K562 (cell line): ENCODE measurements around the gene SAMD14. TPM values are rescaled to one million over a fixed set of nuclear protein-coding genes. Genes with fewer than 3 reads are reported as not detected.

Experiments used
- ATAC-seq: fragments of 200-7000 bp; cut with Tn5 transposase; 3 replicates; pipeline ENCODE4 v1.9.1; 2020; ENCODE audit warnings: moderate library complexity
- BruUV-seq: library from RNA; stranded (reverse); fragments of 400-500 nt; replicated peaks from 2 replicates; lab custom pipeline; 2021; lab: Mats Ljungman, UMichigan
- CTCF ChIA-PET: fragments of 300-600 bp; formaldehyde crosslinking; extraction: SDS; loops from one replicate; lab custom pipeline; 2021; ENCODE audit warnings: low intra/inter-chr PET ratio; lab: Yijun Ruan, JAX
- POLR2A ChIA-PET: fragments of 300-600, 350-650 bp; sonication (Branson Sonifier 250); formaldehyde crosslinking; extraction: SDS; loops from one replicate; lab custom pipeline; 2021; ENCODE audit warnings: antibody characterized with exemption, inconsistent platforms; lab: Yijun Ruan, JAX
- DNase-seq, 4 experiments: peaks; one replicate each; pipeline versions ENCODE4 v3.0.0 to v3.0.0-alpha.2; 2011 to 2018; ENCODE audit warnings: low spot score in 3 of 4, mixed read lengths in 3 of 4; ENCODE audit errors: extremely low read depth in 1 of 4
- FAIRE-seq: peaks from 2 replicates; lab custom pipeline; 2011; peaks lifted over from hg19 to GRCh38; lab: Jason Lieb, UNC
- H2AFZ ChIP-seq: 2 replicates; pipeline ENCODE4 v1.6.0; 2011; ENCODE audit warnings: low read depth, low read length, control low read depth, inconsistent platforms
- H3K27ac ChIP-seq: fragments of 200-600 bp; 3 replicates; pipeline ENCODE4 v1.8.0; 2011; ENCODE audit warnings: low read depth, mild to moderate bottlenecking, control low read depth, inconsistent platforms, low read length, moderate library complexity, mixed read lengths; ENCODE audit errors: extremely low read depth
- H3K27me3 ChIP-seq, 2 experiments: fragments of 300-600 bp in 1 of 2; 2 replicates in 1 of 2; 3 replicates in 1 of 2; pipeline versions ENCODE4 v1.6.0 to v1.8.0; 2011; ENCODE audit warnings: inconsistent platforms in 2 of 2, low read length in 2 of 2, mild to moderate bottlenecking in 1 of 2, mixed read lengths in 1 of 2, moderate library complexity in 1 of 2; ENCODE audit not compliant: control insufficient read depth in 2 of 2, insufficient read depth in 2 of 2
- H3K36me3 ChIP-seq: fragments of 300-600 bp; 3 replicates; pipeline ENCODE4 v1.8.0; 2011; ENCODE audit warnings: mild to moderate bottlenecking, low read length, inconsistent platforms; ENCODE audit not compliant: control insufficient read depth, insufficient read depth
- H3K4me1 ChIP-seq, 2 experiments: fragments of 200-600 bp in 1 of 2; replicated peaks in 1 of 2; 2 replicates in 1 of 2; 3 replicates in 1 of 2; pipeline versions ENCODE4 v1.5.1 to v1.8.0; 2011; ENCODE audit warnings: inconsistent platforms in 2 of 2, low read length in 2 of 2, mild to moderate bottlenecking in 1 of 2, mixed read lengths in 1 of 2, moderate library complexity in 1 of 2; ENCODE audit not compliant: control insufficient read depth in 2 of 2, insufficient read depth in 2 of 2
- H3K4me2 ChIP-seq: 2 replicates; pipeline ENCODE4 v1.6.1; 2011; ENCODE audit warnings: low read length, control low read depth, inconsistent platforms, mixed read lengths; ENCODE audit not compliant: insufficient read depth
- H3K4me3 ChIP-seq: fragments of 200-600 bp; sonication (generic), shearing (Covaris generic); 2 replicates; pipeline ENCODE4 v1.5.1; 2016; ENCODE audit warnings: control low read depth, inconsistent platforms
- H3K79me2 ChIP-seq: fragments of 200-600 bp; 3 replicates; pipeline ENCODE4 v1.8.0; 2011; ENCODE audit warnings: low read length, inconsistent platforms; ENCODE audit not compliant: control insufficient read depth, insufficient read depth
- H3K9ac ChIP-seq, 2 experiments: 2 replicates each; pipeline versions ENCODE4 v1.6.0 to v1.6.1; 2011; ENCODE audit warnings: low read depth in 2 of 2, low read length in 2 of 2, control low read depth in 1 of 2, inconsistent platforms in 1 of 2, mild to moderate bottlenecking in 1 of 2, mixed read lengths in 1 of 2; ENCODE audit not compliant: insufficient read depth in 1 of 2
- H3K9me1 ChIP-seq: one replicate; pipeline ENCODE4 v1.6.0; 2011; ENCODE audit warnings: inconsistent platforms, mild to moderate bottlenecking, low read length, moderate library complexity; ENCODE audit not compliant: control insufficient read depth, insufficient read depth
- H3K9me3 ChIP-seq: replicated peaks from 2 replicates; pipeline ENCODE4 v1.5.1; 2011; ENCODE audit warnings: low read depth, low read length, inconsistent platforms; ENCODE audit not compliant: control insufficient read depth, insufficient read depth
- H4K20me1 ChIP-seq: replicated peaks from 2 replicates; pipeline ENCODE4 v1.6.1; 2011; ENCODE audit warnings: low read length, inconsistent platforms, mixed read lengths; ENCODE audit not compliant: control insufficient read depth, insufficient read depth
- CBX3 ChIP-seq, 2 experiments: IDR thresholded peaks; 1 replicate in 1 of 2; 2 replicates in 1 of 2; pipeline ENCODE4 v1.6.1; 2012; ENCODE audit warnings: inconsistent platforms in 2 of 2, low read length in 2 of 2, borderline replicate concordance in 1 of 2, control low read depth in 1 of 2
- DIDO1 ChIP-seq: fragments of 450-650 bp; IDR thresholded peaks from 2 replicates; pipeline ENCODE4 v1.6.1; 2016; ENCODE audit warnings: low read depth, missing biosample characterization, missing genetic modification characterization
- E2F3 ChIP-seq: fragments of 250-450 bp; sonication (Bioruptor Pico); IDR thresholded peaks from 2 replicates; pipeline ENCODE4 v1.4.0; 2020; ENCODE audit warnings: mild to moderate bottlenecking
- EWSR1 ChIP-seq: fragments of 450-650 bp; IDR thresholded peaks from 2 replicates; pipeline ENCODE4 v1.6.1; 2018; ENCODE audit warnings: borderline replicate concordance, mild to moderate bottlenecking, low read depth, moderate library complexity; ENCODE audit not compliant: partially characterized antibody
- FOXA3 ChIP-seq, 2 experiments: fragments of 450-650 bp in 1 of 2; sonication (generic) in 1 of 2; formaldehyde crosslinking; IDR thresholded peaks in 1 of 2; conservative IDR thresholded peaks in 1 of 2; 2 replicates each; pipeline versions ENCODE4 v1.4.0 to v1.8.0; 2020 to 2022; ENCODE audit warnings: mild to moderate bottlenecking in 2 of 2, missing genetic modification reagents in 1 of 2
- FOXJ2 ChIP-seq: fragments of 200-800 bp; sonication (Bioruptor generic); IDR thresholded peaks from 2 replicates; pipeline ENCODE4 v1.6.1; 2016; ENCODE audit warnings: missing genetic modification characterization, missing compliant biosample characterization
- GATAD2B ChIP-seq: fragments of 450-650 bp; IDR thresholded peaks from 2 replicates; pipeline ENCODE4 v1.6.1; 2017; ENCODE audit warnings: mild to moderate bottlenecking, borderline replicate concordance
- MYNN ChIP-seq, 2 experiments: sonication (generic); formaldehyde crosslinking in 1 of 2; IDR thresholded peaks; 2 replicates each; pipeline versions ENCODE4 v1.5.0 to v1.6.1; 2016 to 2020; ENCODE audit warnings: antibody characterized with exemption in 1 of 2, missing genetic modification reagents in 1 of 2
- NEUROD1 ChIP-seq: fragments of 150-350 bp; IDR thresholded peaks from 2 replicates; pipeline ENCODE4 v1.6.1; 2014; ENCODE audit warnings: borderline replicate concordance, low read length, low read depth; ENCODE audit not compliant: partially characterized antibody
- NFIC ChIP-seq: fragments of 450-650 bp; IDR thresholded peaks from 2 replicates; pipeline ENCODE4 v1.6.1; 2017; ENCODE audit warnings: mild to moderate bottlenecking, inconsistent platforms
- NFIX ChIP-seq: fragments of 250-450 bp; sonication (Bioruptor Pico); IDR thresholded peaks from 2 replicates; pipeline ENCODE4 v1.4.0; 2020; ENCODE audit warnings: low read depth, mild to moderate bottlenecking, moderate library complexity
- PHB2 ChIP-seq: fragments of 450-650 bp; IDR thresholded peaks from 2 replicates; pipeline ENCODE4 v1.6.1; 2017; ENCODE audit warnings: low read depth
- RAD21 ChIP-seq, 2 experiments: fragments of 250-450 bp in 1 of 2; fragments of 450-650 bp in 1 of 2; sonication (Bioruptor Pico) in 1 of 2; formaldehyde crosslinking in 1 of 2; IDR thresholded peaks in 1 of 2; conservative IDR thresholded peaks in 1 of 2; 2 replicates each; pipeline versions ENCODE4 v1.4.0 to v1.8.0; 2020 to 2022; ENCODE audit warnings: mild to moderate bottlenecking in 2 of 2, moderate library complexity in 1 of 2
- RFX7 ChIP-seq: fragments of 250-450 bp; sonication (Bioruptor Pico); IDR thresholded peaks from 2 replicates; pipeline ENCODE4 v1.5.1; 2021; ENCODE audit warnings: mild to moderate bottlenecking
- SAFB2 ChIP-seq: fragments of 200-400 bp; formaldehyde crosslinking; IDR thresholded peaks from 2 replicates; pipeline ENCODE4 v1.6.1; 2018; ENCODE audit warnings: borderline replicate concordance, low read length, low read depth, moderate library complexity; ENCODE audit not compliant: severe bottlenecking
- SMC3 ChIP-seq: conservative IDR thresholded peaks from 2 replicates; pipeline ENCODE4 v1.6.1; 2011; ENCODE audit warnings: low read depth, low read length, improper control_type of control experiment; ENCODE audit not compliant: insufficient read depth
- TBP ChIP-seq: optimal IDR thresholded peaks from 2 replicates; pipeline ENCODE3; 2011; ENCODE audit warnings: low read depth, low read length, improper control_type of control experiment
- U2AF2 ChIP-seq: fragments of 200-400 bp; formaldehyde crosslinking; optimal IDR thresholded peaks from 2 replicates; pipeline ENCODE3; 2017; ENCODE audit warnings: low read depth, mild to moderate bottlenecking, low read length
- XRCC5 ChIP-seq: fragments of 200-400 bp; formaldehyde crosslinking; IDR thresholded peaks from 2 replicates; pipeline ENCODE4 v1.6.1; 2017; ENCODE audit warnings: low read depth, mild to moderate bottlenecking, low read length
- WGBS: fragments of 100-300 bp; shearing (Covaris generic); methylation state at CpG from one replicate; pipeline ENCODE4 v1.1.6; 2016; ENCODE audit warnings: low coverage, mixed read lengths; ENCODE audit not compliant: insufficient coverage; ENCODE audit errors: missing lambda C conversion rate; 5-methylcytosine and 5-hydroxymethylcytosine counted together
- in situ Hi-C: fragments of 300-500 bp; cut with MboI; formaldehyde crosslinking; loops from 4 replicates; pipeline ENCODE4 v1.15.0; 2018; ENCODE audit warnings: inconsistent platforms, mixed read lengths
- intact Hi-C: fragments of 100-400 bp; cut with micrococcal nuclease; formaldehyde crosslinking; loops from 2 replicates; pipeline ENCODE4 v1.14.2; 2022
- polyA plus RNA-seq, 8 experiments: library from polyadenylated mRNA; depleted of rRNA in 4 of 8; stranded (reverse) in 5 of 8; unstranded in 3 of 8; fragments of >200 nt; fragmentation: Nextera tagmentation in 2 of 8; fragmentation: Illumina TruSeq in 1 of 8; extraction: Ambion mirVana in 2 of 8; extraction: Trizol in 1 of 8; gene quantifications; 2 replicates each; pipeline versions ENCODE4 v1.2.1 to v1.2.3, GENCODE V29; 2011 to 2014; ENCODE audit warnings: inconsistent platforms in 1 of 8, missing spikeins in 1 of 8
- total RNA-seq, 7 experiments: library from RNA; depleted of rRNA in 6 of 7; stranded (reverse); fragments of >200 nt in 6 of 7; fragmentation: Illumina TruSeq in 2 of 7; extraction: Trizol in 2 of 7; gene quantifications; 2 replicates each; pipeline versions ENCODE4 v1.2.1 to v1.2.3, GENCODE V29; 2011 to 2021; ENCODE audit warnings: low replicate concordance in 1 of 7
- TF ChIP-seq, protein P1 (sequence below), 2 experiments: IDR thresholded peaks; 2 replicates each; pipeline ENCODE4 v1.6.1; 2011; ENCODE audit warnings: borderline replicate concordance in 1 of 2, control low read depth in 1 of 2, low read depth in 1 of 2, low read length in 1 of 2, mild to moderate bottlenecking in 1 of 2, mixed read lengths in 1 of 2, moderate library complexity in 1 of 2; ENCODE audit not compliant: insufficient read depth in 1 of 2, insufficient read length in 1 of 2, poor library complexity in 1 of 2, severe bottlenecking in 1 of 2; ENCODE audit errors: extremely low read depth in 1 of 2

Gene SAMD14
- total and polyA plus RNA-seq, 9 of the 15 experiments (the other 6 are each of a cell fraction or from before 2014, with no cell fraction given): 0.04 to 0.07 TPM; not detected in 7

GRCh38 chr17:50079334-50080095 is 50.4 kb downstream of the SAMD14 start:
- H3K4me1 ChIP-seq: peaks cover 0 to 18% of the 10 kb centered on the region in 2 experiments; a peak in 1 of 5 replicates
- ATAC-seq: peak; percentile 92
- no peaks in the 10 kb centered on the region for H3K9me3 ChIP-seq
- TF ChIP-seq DIDO1 (tag) (0 out of 2 replicates have a peak, but pooled peaks have one; percentile 21), TBP (no peak), FOXA3 (CRISPR knock-in tag; conservative IDR thresholded peaks at IDR 0.05 in 1 of 2, IDR thresholded peaks at IDR 0.05 in 1 of 2) (peak in 1 of 2 experiments; percentile 37; a peak in 1 of 4 replicates), GATAD2B (no peak), CBX3 (IDR thresholded peaks at IDR 0.05; ENCODE audit: borderline replicate concordance in 1 of 2, low read length in 2 of 2) (0 out of 3 replicates have a peak, but pooled peaks of 1 of the 2 experiments have one; percentile 52), E2F3 (no peak), XRCC5 (peak; percentile 94), SAFB2 (no peak), SMC3 (peak; percentile 63), RAD21 (CRISPR knock-in tag; conservative IDR thresholded peaks at IDR 0.05 in 1 of 2, IDR thresholded peaks at IDR 0.05 in 1 of 2) (peak; percentile 31 to 73; a peak in 2 of 4 replicates), NEUROD1 (peak; percentile 24), NFIX (CRISPR knock-in tag) (no peak), FOXJ2 (tag) (no peak), NFIC (peak; percentile 97), PHB2 (no peak), RFX7 (no peak), U2AF2 (no peak), EWSR1 (no peak), MYNN (IDR thresholded peaks at IDR 0.05) (peak; percentile 62; the same call in 1 of the 2 replicates), MYNN (CRISPR knock-in tag; IDR thresholded peaks at IDR 0.05) (no peak)
- TF ChIP-seq, protein P1, sequence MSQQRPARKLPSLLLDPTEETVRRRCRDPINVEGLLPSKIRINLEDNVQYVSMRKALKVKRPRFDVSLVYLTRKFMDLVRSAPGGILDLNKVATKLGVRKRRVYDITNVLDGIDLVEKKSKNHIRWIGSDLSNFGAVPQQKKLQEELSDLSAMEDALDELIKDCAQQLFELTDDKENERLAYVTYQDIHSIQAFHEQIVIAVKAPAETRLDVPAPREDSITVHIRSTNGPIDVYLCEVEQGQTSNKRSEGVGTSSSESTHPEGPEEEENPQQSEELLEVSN (IDR thresholded peaks at IDR 0.05; ENCODE audit: borderline replicate concordance in 1 of 2, extremely low read depth in 1 of 2, insufficient read depth in 1 of 2, insufficient read length in 1 of 2, low read depth in 1 of 2, low read length in 1 of 2, poor library complexity in 1 of 2, severe bottlenecking in 1 of 2): peak in 1 of 2 experiments; percentile 18

More at GRCh38 chr17:50079334-50080095, 50.4 kb downstream of the SAMD14 start:
- Histone ChIP-seq H3K27ac (no peak overlapping the region), H3K36me3 (no peaks in the 10 kb centered on the region), H3K4me2 (no peak overlapping the region), H3K79me2 (no peaks in the 10 kb centered on the region), H4K20me1 (peaks cover 6% of the 10 kb centered on the region; the same call in 1 of the 2 replicates), H2AFZ (no peak overlapping the region), H3K4me3 (no peak overlapping the region), H3K27me3 (peaks cover 12 to 29% of the 10 kb centered on the region in 2 experiments), H3K9ac (no peak overlapping the region), H3K9me1 (no peaks in the 10 kb centered on the region)
- POLR2A ChIA-PET: no interaction called here
- CTCF ChIA-PET: interaction anchor here (0.7 to 1.1 kb wide), 2 partner anchors 119 to 218 kb away, joined by 3 to 5 read pairs; no protein-coding TSS in a partner anchor
- FAIRE-seq: no peak
- peak; percentile 67 to 76 (median 73) for DNase-seq
- WGBS: 25% methylated on average over 12 of the region's 12 CpGs
- in situ Hi-C loops: loop anchor here (10.0 kb wide), 1 partner anchor 515 kb away; no protein-coding TSS in a partner anchor
- no TSS peak for BruUV-seq
- intact Hi-C loops: loop anchor here (2.0 to 10.0 kb wide), 2 partner anchors 53 to 195 kb away; no protein-coding TSS in a partner anchor
